K562 (cell line): ENCODE measurements around the gene GJB2. TPM values are rescaled to one million over a fixed set of nuclear protein-coding genes. Genes with fewer than 3 reads are reported as not detected.

Experiments used
- ATAC-seq: fragments of 200-7000 bp; cut with Tn5 transposase; 3 replicates; pipeline ENCODE4 v1.9.1; 2020; ENCODE audit warnings: moderate library complexity
- BruUV-seq: library from RNA; stranded (reverse); fragments of 400-500 nt; replicated peaks from 2 replicates; lab custom pipeline; 2021; lab: Mats Ljungman, UMichigan
- CTCF ChIA-PET: fragments of 300-600 bp; formaldehyde crosslinking; extraction: SDS; loops from one replicate; lab custom pipeline; 2021; ENCODE audit warnings: low intra/inter-chr PET ratio; lab: Yijun Ruan, JAX
- POLR2A ChIA-PET: fragments of 300-600, 350-650 bp; sonication (Branson Sonifier 250); formaldehyde crosslinking; extraction: SDS; loops from one replicate; lab custom pipeline; 2021; ENCODE audit warnings: antibody characterized with exemption, inconsistent platforms; lab: Yijun Ruan, JAX
- DNase-seq, 4 experiments: peaks; one replicate each; pipeline versions ENCODE4 v3.0.0 to v3.0.0-alpha.2; 2011 to 2018; ENCODE audit warnings: low spot score in 3 of 4, mixed read lengths in 3 of 4; ENCODE audit errors: extremely low read depth in 1 of 4
- FAIRE-seq: peaks from 2 replicates; lab custom pipeline; 2011; peaks lifted over from hg19 to GRCh38; lab: Jason Lieb, UNC
- H2AFZ ChIP-seq: 2 replicates; pipeline ENCODE4 v1.6.0; 2011; ENCODE audit warnings: low read depth, low read length, control low read depth, inconsistent platforms
- H3K27ac ChIP-seq: fragments of 200-600 bp; 3 replicates; pipeline ENCODE4 v1.8.0; 2011; ENCODE audit warnings: low read depth, mild to moderate bottlenecking, control low read depth, inconsistent platforms, low read length, moderate library complexity, mixed read lengths; ENCODE audit errors: extremely low read depth
- H3K27me3 ChIP-seq, 2 experiments: fragments of 300-600 bp in 1 of 2; 2 replicates in 1 of 2; 3 replicates in 1 of 2; pipeline versions ENCODE4 v1.6.0 to v1.8.0; 2011; ENCODE audit warnings: inconsistent platforms in 2 of 2, low read length in 2 of 2, mild to moderate bottlenecking in 1 of 2, mixed read lengths in 1 of 2, moderate library complexity in 1 of 2; ENCODE audit not compliant: control insufficient read depth in 2 of 2, insufficient read depth in 2 of 2
- H3K36me3 ChIP-seq: fragments of 300-600 bp; 3 replicates; pipeline ENCODE4 v1.8.0; 2011; ENCODE audit warnings: mild to moderate bottlenecking, low read length, inconsistent platforms; ENCODE audit not compliant: control insufficient read depth, insufficient read depth
- H3K4me1 ChIP-seq, 2 experiments: fragments of 200-600 bp in 1 of 2; replicated peaks in 1 of 2; 2 replicates in 1 of 2; 3 replicates in 1 of 2; pipeline versions ENCODE4 v1.5.1 to v1.8.0; 2011; ENCODE audit warnings: inconsistent platforms in 2 of 2, low read length in 2 of 2, mild to moderate bottlenecking in 1 of 2, mixed read lengths in 1 of 2, moderate library complexity in 1 of 2; ENCODE audit not compliant: control insufficient read depth in 2 of 2, insufficient read depth in 2 of 2
- H3K4me2 ChIP-seq: 2 replicates; pipeline ENCODE4 v1.6.1; 2011; ENCODE audit warnings: low read length, control low read depth, inconsistent platforms, mixed read lengths; ENCODE audit not compliant: insufficient read depth
- H3K4me3 ChIP-seq: fragments of 200-600 bp; sonication (generic), shearing (Covaris generic); 2 replicates; pipeline ENCODE4 v1.5.1; 2016; ENCODE audit warnings: control low read depth, inconsistent platforms
- H3K79me2 ChIP-seq: fragments of 200-600 bp; 3 replicates; pipeline ENCODE4 v1.8.0; 2011; ENCODE audit warnings: low read length, inconsistent platforms; ENCODE audit not compliant: control insufficient read depth, insufficient read depth
- H3K9ac ChIP-seq, 2 experiments: 2 replicates each; pipeline versions ENCODE4 v1.6.0 to v1.6.1; 2011; ENCODE audit warnings: low read depth in 2 of 2, low read length in 2 of 2, control low read depth in 1 of 2, inconsistent platforms in 1 of 2, mild to moderate bottlenecking in 1 of 2, mixed read lengths in 1 of 2; ENCODE audit not compliant: insufficient read depth in 1 of 2
- H3K9me1 ChIP-seq: one replicate; pipeline ENCODE4 v1.6.0; 2011; ENCODE audit warnings: inconsistent platforms, mild to moderate bottlenecking, low read length, moderate library complexity; ENCODE audit not compliant: control insufficient read depth, insufficient read depth
- H3K9me3 ChIP-seq: replicated peaks from 2 replicates; pipeline ENCODE4 v1.5.1; 2011; ENCODE audit warnings: low read depth, low read length, inconsistent platforms; ENCODE audit not compliant: control insufficient read depth, insufficient read depth
- H4K20me1 ChIP-seq: replicated peaks from 2 replicates; pipeline ENCODE4 v1.6.1; 2011; ENCODE audit warnings: low read length, inconsistent platforms, mixed read lengths; ENCODE audit not compliant: control insufficient read depth, insufficient read depth
- HSF4 ChIP-seq: fragments of 250-450 bp; sonication (Bioruptor Pico); IDR thresholded peaks from 2 replicates; pipeline ENCODE4 v2.1.2; 2022; ENCODE audit warnings: mild to moderate bottlenecking, moderate library complexity, borderline replicate concordance
- RAD21 ChIP-seq, 2 experiments: fragments of 250-450 bp in 1 of 2; fragments of 450-650 bp in 1 of 2; sonication (Bioruptor Pico) in 1 of 2; formaldehyde crosslinking in 1 of 2; IDR thresholded peaks in 1 of 2; conservative IDR thresholded peaks in 1 of 2; 2 replicates each; pipeline versions ENCODE4 v1.4.0 to v1.8.0; 2020 to 2022; ENCODE audit warnings: mild to moderate bottlenecking in 2 of 2, moderate library complexity in 1 of 2
- REST ChIP-seq, 2 experiments: fragments of 450-650 bp; formaldehyde crosslinking in 1 of 2; IDR thresholded peaks; 2 replicates each; pipeline versions ENCODE4 v1.4.0 to v1.6.1; 2014 to 2020; ENCODE audit warnings: mild to moderate bottlenecking in 2 of 2, borderline replicate concordance in 1 of 2, low read depth in 1 of 2
- SMC3 ChIP-seq: conservative IDR thresholded peaks from 2 replicates; pipeline ENCODE4 v1.6.1; 2011; ENCODE audit warnings: low read depth, low read length, improper control_type of control experiment; ENCODE audit not compliant: insufficient read depth
- ZFP91 ChIP-seq: sonication (generic); formaldehyde crosslinking; IDR thresholded peaks from 2 replicates; pipeline ENCODE4 v1.8.0; 2022; ENCODE audit warnings: mild to moderate bottlenecking, missing genetic modification reagents
- WGBS: fragments of 100-300 bp; shearing (Covaris generic); methylation state at CpG from one replicate; pipeline ENCODE4 v1.1.6; 2016; ENCODE audit warnings: low coverage, mixed read lengths; ENCODE audit not compliant: insufficient coverage; ENCODE audit errors: missing lambda C conversion rate; 5-methylcytosine and 5-hydroxymethylcytosine counted together
- in situ Hi-C: fragments of 300-500 bp; cut with MboI; formaldehyde crosslinking; loops from 4 replicates; pipeline ENCODE4 v1.15.0; 2018; ENCODE audit warnings: inconsistent platforms, mixed read lengths
- intact Hi-C: fragments of 100-400 bp; cut with micrococcal nuclease; formaldehyde crosslinking; loops from 2 replicates; pipeline ENCODE4 v1.14.2; 2022
- polyA plus RNA-seq, 8 experiments: library from polyadenylated mRNA; depleted of rRNA in 4 of 8; stranded (reverse) in 5 of 8; unstranded in 3 of 8; fragments of >200 nt; fragmentation: Nextera tagmentation in 2 of 8; fragmentation: Illumina TruSeq in 1 of 8; extraction: Ambion mirVana in 2 of 8; extraction: Trizol in 1 of 8; gene quantifications; 2 replicates each; pipeline versions ENCODE4 v1.2.1 to v1.2.3, GENCODE V29; 2011 to 2014; ENCODE audit warnings: inconsistent platforms in 1 of 8, missing spikeins in 1 of 8
- total RNA-seq, 7 experiments: library from RNA; depleted of rRNA in 6 of 7; stranded (reverse); fragments of >200 nt in 6 of 7; fragmentation: Illumina TruSeq in 2 of 7; extraction: Trizol in 2 of 7; gene quantifications; 2 replicates each; pipeline versions ENCODE4 v1.2.1 to v1.2.3, GENCODE V29; 2011 to 2021; ENCODE audit warnings: low replicate concordance in 1 of 7

GJB2 gene
- total and polyA plus RNA-seq, 9 of the 15 experiments (the other 6 are each of a cell fraction or from before 2014, with no cell fraction given), result not detected

GRCh38 chr13:20182231-20182846, 10.4 kb downstream of the GJB2 start:
- no peak overlapping the region for H3K27ac ChIP-seq
- FAIRE-seq (peak; percentile 75), DNase-seq (peak; percentile 51 to 64 (median 58)), ATAC-seq (peak; percentile 88)
- no peaks in the 10 kb centered on the region for H3K4me1 ChIP-seq
- H3K4me3 ChIP-seq, result no peak overlapping the region
- no peak overlapping the region for H3K4me2 ChIP-seq
- H3K9me1 ChIP-seq, result no peaks in the 10 kb centered on the region
- no peak overlapping the region for H3K9ac ChIP-seq
- POLR2A ChIA-PET, result no interaction called here
- no TSS peak for BruUV-seq
- 0% methylated on average over 2 of the region's 5 CpGs for WGBS
- H3K27me3 ChIP-seq, result peaks cover 15 to 24% of the 10 kb centered on the region in 2 experiments; a peak in 4 of 5 replicates
- CTCF ChIA-PET, result interaction anchor here (0.6 to 0.9 kb wide), 2 partner anchors 93 to 1297 kb away, joined by 3 read pairs; no protein-coding TSS in a partner anchor
- no peaks in the 10 kb centered on the region for H3K79me2 ChIP-seq
- H3K36me3 ChIP-seq, result no peaks in the 10 kb centered on the region
- H3K9me3 ChIP-seq, result no peaks in the 10 kb centered on the region
- H4K20me1 ChIP-seq, result no peaks in the 10 kb centered on the region
- intact Hi-C loops, result loop anchor here (5.0 kb wide), 1 partner anchor 305 kb away; no protein-coding TSS in a partner anchor
- H2AFZ ChIP-seq, result no peak overlapping the region
- in situ Hi-C loops, result no loop called here
- TF ChIP-seq RAD21 (CRISPR knock-in tag; conservative IDR thresholded peaks at IDR 0.05 in 1 of 2, IDR thresholded peaks at IDR 0.05 in 1 of 2), result peak; percentile 39 to 65
- peak; percentile 50; the same call in 1 of the 2 replicates for TF ChIP-seq SMC3
- TF ChIP-seq ZFP91 (CRISPR knock-in tag), result no peak
- TF ChIP-seq REST (IDR thresholded peaks at IDR 0.05; ENCODE audit: borderline replicate concordance), result peak; percentile 8; the same call in 1 of the 2 replicates
- no peak for TF ChIP-seq REST (CRISPR knock-in tag; IDR thresholded peaks at IDR 0.05; ENCODE audit: low read depth)
- no peak for TF ChIP-seq HSF4 (CRISPR knock-in tag)
